IPS-18c (cell line): ENCODE results near the gene GRK5.

Experiments
- H3K4me3 ChIP-seq: 2 replicates; pipeline ENCODE4 v1.7.0; 2013; ENCODE audit warnings: low read depth, mild to moderate bottlenecking, low read length, moderate library complexity; ENCODE audit not compliant: insufficient read depth
- H3K9me3 ChIP-seq: one replicate; pipeline ENCODE4 v1.6.1; 2013; ENCODE audit warnings: mild to moderate bottlenecking, low read length, moderate library complexity; ENCODE audit not compliant: control insufficient read depth, insufficient read depth

GRK5 gene

GRCh38 chr10:119361037-119361436 is 153.7 kb downstream of the GRK5 start:
- Histone ChIP-seq H3K9me3 (peaks cover 4% of the 10 kb centered on the region), H3K4me3 (no peak overlapping the region)

- Histone ChIP-seq H3K9me3 (no peaks in the 10 kb centered on the region), H3K4me3 (no peak overlapping the region)
Observed at GRCh38 chr10:119362122-119362521, 154.8 kb downstream of the GRK5 start.

DNA sequence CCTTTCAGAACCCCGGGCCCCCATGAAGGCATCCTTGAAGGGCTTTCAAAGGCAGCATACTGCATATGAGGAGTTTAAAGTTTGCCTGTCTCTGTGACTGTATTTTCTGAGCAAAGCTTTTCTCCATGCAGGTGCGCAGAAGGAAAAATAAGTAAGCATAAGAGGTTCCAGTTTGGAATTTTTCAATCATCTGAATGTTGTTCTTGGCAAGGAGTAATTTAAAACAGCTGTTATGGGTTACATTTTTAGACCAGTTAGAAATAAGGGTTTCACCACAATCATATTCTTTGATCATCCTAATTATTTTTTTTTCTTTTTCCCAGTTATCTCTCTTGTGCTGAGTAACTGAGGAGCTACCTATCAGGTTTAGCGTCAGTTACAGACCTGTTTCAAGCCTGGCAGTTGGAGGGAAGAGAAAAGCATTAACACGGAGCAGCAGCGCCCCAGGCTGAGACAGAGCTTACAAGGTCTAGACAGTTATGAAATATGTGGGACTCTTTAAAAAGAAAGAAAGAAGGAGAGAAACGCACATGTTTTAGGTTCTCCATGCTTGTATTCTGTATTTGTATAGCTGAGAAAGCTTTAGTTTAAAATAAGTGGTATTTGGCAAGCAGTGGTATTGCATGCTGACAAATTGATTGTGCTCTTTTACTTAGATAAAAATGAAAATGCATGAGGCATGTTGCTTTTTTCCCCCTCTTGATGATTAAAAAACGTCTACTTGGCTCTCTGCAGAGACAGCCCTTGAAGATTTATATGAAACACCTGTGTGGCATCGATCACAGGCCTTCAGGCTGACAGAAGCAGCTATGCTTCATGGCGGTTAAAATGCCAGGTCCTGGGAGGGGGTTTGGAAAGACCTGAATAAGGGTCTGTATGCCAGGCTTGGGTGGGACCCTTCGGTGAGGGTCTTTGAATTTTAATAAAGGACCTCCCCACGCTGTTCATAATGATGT is 157.6 kb downstream of the GRK5 start:
- no peaks in the 10 kb centered on the region for H3K9me3 ChIP-seq
- H3K4me3 ChIP-seq: no peak overlapping the region

- no peaks in the 10 kb centered on the region for H3K9me3 ChIP-seq
Observed at GRCh38 chr10:119365773-119366599, 158.6 kb downstream of the GRK5 start.

DNA sequence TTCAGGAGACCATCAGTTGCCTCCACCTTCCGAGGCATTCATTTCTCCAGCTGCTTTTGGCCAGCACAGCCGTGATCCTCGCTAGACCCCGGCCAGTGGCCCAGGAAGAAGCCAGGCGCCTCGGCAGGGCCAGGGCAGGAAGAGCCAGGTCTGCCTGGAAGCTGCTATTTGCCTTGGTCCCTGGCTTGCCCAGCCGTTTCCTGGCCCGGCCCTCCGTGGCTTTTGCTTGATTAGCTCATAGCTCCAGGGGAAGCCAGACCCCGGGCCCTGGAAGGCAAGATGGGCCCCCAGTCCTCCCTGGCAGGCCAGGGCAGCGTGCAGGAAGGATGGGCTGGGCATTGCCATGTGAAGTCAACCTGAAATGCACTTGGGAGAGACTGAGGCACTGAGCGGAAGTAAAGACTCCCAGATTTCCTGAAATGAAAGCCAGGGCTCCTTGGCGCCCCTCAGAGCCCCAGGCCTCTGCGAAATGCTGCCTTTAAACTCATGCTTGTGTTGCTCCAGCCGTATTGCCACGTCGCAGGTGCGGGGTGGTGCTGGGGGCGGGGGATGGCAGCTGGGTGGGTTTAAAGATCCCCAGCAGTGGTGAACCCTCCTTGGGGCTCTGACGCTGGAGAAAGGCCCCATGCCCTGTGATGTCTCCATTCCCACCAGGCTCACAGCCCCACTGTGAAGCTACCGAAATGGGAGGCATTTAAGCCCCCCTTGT is 160.6 kb downstream of the GRK5 start:
- H3K9me3 ChIP-seq: no peaks in the 10 kb centered on the region
- H3K4me3 ChIP-seq: no peak overlapping the region

More at GRCh38 chr10:119365773-119366599, 158.6 kb downstream of the GRK5 start:
- H3K4me3 ChIP-seq: no peak overlapping the region

GRCh38 chr10:119368581-119368980 is 161.2 kb downstream of the GRK5 start:
- Histone ChIP-seq H3K4me3 (no peak overlapping the region), H3K9me3 (no peaks in the 10 kb centered on the region)

- no peak overlapping the region for H3K4me3 ChIP-seq
- H3K9me3 ChIP-seq: no peaks in the 10 kb centered on the region
Observed at GRCh38 chr10:119368991-119369869, 161.9 kb downstream of the GRK5 start.

GRCh38 chr10:119370111-119370741 is 162.9 kb downstream of the GRK5 start:
- H3K9me3 ChIP-seq: no peaks in the 10 kb centered on the region
- H3K4me3 ChIP-seq: no peak overlapping the region

DNA sequence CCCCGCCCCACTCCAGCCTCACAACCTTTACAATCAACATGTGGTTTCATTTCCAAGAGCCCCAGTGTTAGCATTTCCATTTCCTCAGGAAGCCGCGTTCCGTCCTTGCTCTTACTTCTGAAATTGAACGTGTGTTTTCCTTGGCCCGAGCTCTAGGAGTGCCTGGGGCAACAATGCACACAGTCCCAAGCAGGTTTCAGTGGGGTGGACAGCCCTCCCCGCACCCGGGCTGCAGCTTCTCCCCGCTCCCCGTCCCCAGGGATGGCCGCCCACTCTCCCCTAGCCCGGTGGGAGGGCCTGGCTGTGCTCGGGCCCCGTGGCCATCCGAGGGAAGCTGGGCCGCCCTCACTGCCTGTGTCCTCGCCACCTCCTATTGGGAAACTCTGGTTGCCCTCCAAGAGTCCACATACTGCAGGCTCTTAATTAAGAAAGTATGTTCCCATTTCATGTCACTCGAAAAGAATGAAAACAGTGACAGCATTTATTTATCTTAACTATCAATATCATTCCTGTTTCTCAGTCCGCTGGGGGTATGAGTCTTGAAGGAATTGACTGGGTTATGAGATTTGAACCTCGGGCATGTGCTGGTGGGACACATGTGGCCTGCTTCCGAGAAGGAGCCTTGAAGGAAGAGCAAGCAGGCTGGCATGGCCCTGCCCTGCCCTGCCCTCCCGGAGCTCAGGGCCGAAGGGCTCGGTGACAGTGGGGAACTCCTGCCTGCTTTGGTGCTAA is 163.8 kb downstream of the GRK5 start:
- H3K9me3 ChIP-seq: no peaks in the 10 kb centered on the region
- no peak overlapping the region for H3K4me3 ChIP-seq

- H3K9me3 ChIP-seq: no peaks in the 10 kb centered on the region
- no peak overlapping the region for H3K4me3 ChIP-seq
Observed at GRCh38 chr10:119371704-119372663, 164.6 kb downstream of the GRK5 start.

- no peaks in the 10 kb centered on the region for H3K9me3 ChIP-seq
- H3K4me3 ChIP-seq: no peak overlapping the region
Observed at GRCh38 chr10:119373294-119374102, 166.1 kb downstream of the GRK5 start.

DNA sequence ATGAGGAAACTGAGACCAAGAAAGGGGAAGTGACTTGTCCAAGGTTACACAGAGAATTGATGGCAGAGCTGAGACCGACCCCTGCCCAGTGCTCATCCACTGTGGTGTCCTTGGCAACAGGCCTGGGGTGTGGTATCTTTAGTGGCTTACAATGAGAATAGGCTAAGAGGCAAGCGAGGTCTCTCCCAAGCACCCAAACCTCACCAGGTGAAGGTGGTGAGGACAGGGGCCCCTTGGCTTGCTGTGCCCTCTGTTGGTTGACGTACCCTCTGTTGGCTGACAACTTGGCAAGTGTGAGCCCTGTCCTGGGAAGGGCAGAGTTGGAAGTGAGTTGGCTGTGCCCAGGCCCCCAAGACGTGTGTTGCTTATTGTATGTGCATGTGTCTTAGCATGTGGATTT is 166.9 kb downstream of the GRK5 start:
- Histone ChIP-seq H3K4me3 (no peak overlapping the region), H3K9me3 (no peaks in the 10 kb centered on the region)

DNA sequence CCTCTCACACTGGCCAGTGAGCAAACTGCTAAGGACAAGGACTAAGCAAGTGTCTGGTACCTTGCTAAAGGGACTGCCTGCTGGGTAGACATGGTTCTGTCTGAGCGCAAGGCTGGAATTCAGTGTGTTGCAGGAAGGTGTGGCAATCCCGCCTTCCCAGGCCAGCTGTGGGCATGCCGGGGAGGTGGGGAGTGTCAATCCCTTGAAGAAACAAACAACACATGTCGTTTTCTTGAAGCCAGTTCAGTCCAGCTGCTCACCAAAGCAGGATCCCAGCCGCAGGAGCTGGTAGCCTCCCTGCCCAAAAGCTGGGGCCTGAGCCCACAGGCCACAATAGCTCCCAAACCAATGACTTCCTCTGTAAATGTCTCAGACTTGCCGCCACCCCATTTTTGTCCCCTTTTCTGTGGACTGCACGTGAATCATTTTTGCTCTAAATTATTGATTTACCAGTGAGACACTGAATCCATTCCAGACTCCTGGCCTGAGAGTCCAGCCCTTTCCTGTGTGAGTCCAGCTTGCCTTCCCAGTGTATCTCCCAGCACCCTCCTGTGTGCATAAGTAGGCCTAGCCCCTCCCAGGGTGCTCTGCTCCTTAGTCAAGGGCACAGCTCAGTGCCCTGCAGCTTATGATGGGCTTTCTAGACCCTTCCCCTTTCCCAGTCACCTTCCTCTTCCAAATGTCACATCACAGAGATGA is 168.4 kb downstream of the GRK5 start:
- no peaks in the 10 kb centered on the region for H3K9me3 ChIP-seq
- no peak overlapping the region for H3K4me3 ChIP-seq
